Activated CD8-positive, alpha-beta memory T cell treated with anti-CD3 and anti-CD28 coated beads, Interleukin-2, amount 50 U/mL, for 1 hour (primary cell): ENCODE results near the gene TCF15.
A peak's percentile ranks its signal among the peaks of the same experiment; 100 is the strongest.

Experiments
- DNase-seq: peaks from one replicate; pipeline ENCODE4 v3.0.0-alpha.2; 2020; ENCODE audit errors: extremely low read depth

TCF15 gene

GRCh38 chr20:610130-611046 lies at the start of gene TCF15:
Gene TCF15, minus strand, starts transcription at chr20:610309. Its CDS starts 72 bp downstream, at chr20:610237.
- no peak for DNase-seq

- no peak for DNase-seq
Measured at GRCh38 chr20:658731-659291, 48.7 kb upstream of the TCF15 start.

- DNase-seq = no peak
Measured at GRCh38 chr20:658202-658601, 48.1 kb upstream of the TCF15 start.

- DNase-seq = no peak
Measured at GRCh38 chr20:655726-656624, 45.9 kb upstream of the TCF15 start.

- no peak for DNase-seq
Measured at GRCh38 chr20:654417-654750, 44.3 kb upstream of the TCF15 start.

- DNase-seq = no peak
Measured at GRCh38 chr20:653590-654416, 43.7 kb upstream of the TCF15 start.

- DNase-seq = peak; percentile 34
Measured at GRCh38 chr20:653110-653589, 43.0 kb upstream of the TCF15 start, which contains the start of gene SRXN1. Gene SRXN1, minus strand, starts transcription at chr20:653200. Its CDS starts 15 bp downstream, at chr20:653185.

GRCh38 chr20:652615-653109 lies 42.6 kb upstream of the TCF15 start:
- no peak for DNase-seq

GRCh38 chr20:651713-652614 lies 41.9 kb upstream of the TCF15 start:
- DNase-seq = no peak

GRCh38 chr20:650954-651353 lies 40.8 kb upstream of the TCF15 start:
- DNase-seq = no peak

- DNase-seq = no peak
Measured at GRCh38 chr20:650281-650680, 40.2 kb upstream of the TCF15 start.

GRCh38 chr20:647479-648019 lies 37.4 kb upstream of the TCF15 start:
- DNase-seq = no peak

- no peak for DNase-seq
Measured at GRCh38 chr20:646868-647233, 36.7 kb upstream of the TCF15 start.

- DNase-seq = no peak
Measured at GRCh38 chr20:646107-646867, 36.2 kb upstream of the TCF15 start.

GRCh38 chr20:645318-646106 lies 35.4 kb upstream of the TCF15 start:
- no peak for DNase-seq

- no peak for DNase-seq
Measured at GRCh38 chr20:644692-645317, 34.7 kb upstream of the TCF15 start.

- no peak for DNase-seq
Measured at GRCh38 chr20:642398-643174, 32.5 kb upstream of the TCF15 start.
